OCI-M2 (cell line): ENCODE data around the gene ALDH1A3.

Experiments
- DNase-seq: peaks from one replicate; lab custom pipeline; 2025; ENCODE audit not compliant: unreplicated experiment; lab: John Stamatoyannopoulos, UW

The ALDH1A3 gene

DNA sequence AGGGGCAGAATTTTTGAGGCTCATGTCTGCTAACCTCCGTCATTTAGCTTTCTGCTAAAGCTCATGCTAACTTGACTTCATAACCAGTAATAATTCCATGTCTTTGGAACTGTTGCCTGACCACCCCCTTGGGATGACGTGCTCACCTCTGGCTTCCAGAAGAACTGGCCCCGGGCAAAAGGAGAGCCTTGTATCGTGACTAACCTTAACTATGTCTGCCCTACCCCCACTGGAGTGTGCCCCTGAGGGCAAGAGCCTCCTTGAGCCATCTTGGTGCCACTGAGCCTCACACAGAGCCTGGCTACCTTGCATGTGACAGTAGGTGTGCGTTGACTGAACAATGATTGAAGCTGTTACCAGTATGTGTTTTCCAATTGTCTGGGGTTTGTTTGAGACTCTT is 44.3 kb downstream of the ALDH1A3 start:
- DNase-seq, result no peak

GRCh38 chr15:100924436-100924835 is 44.8 kb downstream of the ALDH1A3 start:
- DNase-seq, result no peak

GRCh38 chr15:100925480-100925879 is 45.8 kb downstream of the ALDH1A3 start:
- DNase-seq, result no peak

GRCh38 chr15:100926258-100926657 is 46.6 kb downstream of the ALDH1A3 start:
- DNase-seq, result no peak

DNA sequence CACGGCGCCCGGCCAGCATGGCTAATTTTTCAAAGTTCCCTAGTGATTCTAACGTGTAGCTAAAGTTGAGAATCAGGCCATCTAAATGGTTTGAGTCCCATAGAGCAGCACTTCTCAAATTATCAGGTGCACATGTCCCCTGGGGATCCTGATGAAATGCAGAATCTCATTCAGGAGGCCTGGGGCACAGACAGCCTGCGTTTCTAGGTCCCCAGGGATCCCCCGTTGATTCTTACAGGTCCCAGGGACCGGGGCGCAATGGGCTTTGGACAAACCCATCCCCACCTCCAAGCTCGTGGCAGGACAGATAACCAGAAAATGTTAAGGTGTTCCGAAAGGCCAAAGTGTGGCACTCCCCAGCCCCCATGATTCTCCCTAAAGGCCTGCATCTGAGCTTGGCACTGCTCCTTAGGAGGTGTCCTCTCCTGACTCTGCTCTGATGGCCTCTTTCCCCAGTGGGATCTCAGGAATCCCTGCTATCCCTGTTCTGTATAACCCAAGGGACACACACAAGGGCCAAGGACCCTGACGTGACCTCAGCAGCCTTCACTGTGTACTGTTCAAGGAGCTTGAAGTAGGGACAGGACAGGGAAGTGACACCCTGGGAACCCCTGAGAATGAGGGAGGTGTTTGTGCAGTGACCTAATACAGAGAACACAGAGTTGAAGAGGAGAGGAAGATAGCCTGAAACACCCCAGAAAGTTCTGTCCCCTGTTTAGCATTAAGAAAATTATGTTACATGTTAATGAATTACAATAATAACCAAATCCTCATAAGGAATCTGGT is 47.5 kb downstream of the ALDH1A3 start:
- no peak for DNase-seq

DNA sequence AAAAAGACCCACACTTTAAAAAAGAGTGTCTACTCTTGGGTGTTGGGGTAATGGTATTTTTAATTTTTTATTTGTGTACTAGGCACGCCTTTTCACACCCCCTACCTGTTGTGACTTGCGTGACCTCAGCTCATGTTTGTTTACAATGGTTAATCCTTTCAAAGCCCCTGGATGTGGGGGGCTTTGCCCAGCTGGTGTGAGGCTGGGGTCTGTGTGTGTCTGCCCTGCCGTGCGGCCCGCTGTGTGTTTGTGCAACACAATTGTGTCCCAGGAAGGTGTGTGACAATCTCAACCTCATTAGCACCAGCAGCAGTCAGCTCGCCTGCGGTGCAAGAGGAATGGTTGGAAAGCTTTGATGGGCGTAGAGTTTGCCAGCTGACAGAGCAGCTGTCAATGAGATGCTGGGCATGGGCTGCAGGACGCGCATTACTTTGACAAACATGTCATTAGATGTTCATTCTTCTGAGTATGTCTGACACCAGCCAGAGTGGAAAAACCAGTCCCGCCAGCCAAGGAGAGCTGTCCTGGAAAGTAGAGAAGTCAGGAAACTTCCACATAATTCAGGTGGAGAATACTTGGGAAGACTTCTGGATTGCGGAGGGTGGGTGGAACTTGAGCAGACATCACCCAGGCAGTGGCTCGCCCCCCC is 49.1 kb downstream of the ALDH1A3 start:
- no peak for DNase-seq

DNA sequence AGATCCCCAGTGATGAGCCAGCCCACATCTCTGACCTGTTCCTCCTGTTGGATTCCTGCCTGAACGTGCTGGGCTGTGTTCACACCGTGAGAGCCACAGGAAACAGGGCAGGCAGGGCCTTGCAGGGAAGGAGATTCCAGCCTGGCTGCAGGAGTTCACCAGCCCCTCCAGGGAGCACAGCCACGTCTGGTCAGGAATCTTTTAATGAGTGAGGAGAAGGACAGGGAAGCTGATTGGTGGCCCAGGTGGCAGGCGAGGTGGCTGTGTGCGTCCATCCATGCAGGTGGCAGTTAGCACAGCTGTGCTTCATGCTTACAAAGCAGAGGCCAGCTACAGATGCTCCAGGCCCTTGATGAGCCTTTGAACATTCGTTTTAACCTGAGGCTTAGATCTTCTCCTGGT is 50.0 kb downstream of the ALDH1A3 start:
- DNase-seq, result no peak

DNA sequence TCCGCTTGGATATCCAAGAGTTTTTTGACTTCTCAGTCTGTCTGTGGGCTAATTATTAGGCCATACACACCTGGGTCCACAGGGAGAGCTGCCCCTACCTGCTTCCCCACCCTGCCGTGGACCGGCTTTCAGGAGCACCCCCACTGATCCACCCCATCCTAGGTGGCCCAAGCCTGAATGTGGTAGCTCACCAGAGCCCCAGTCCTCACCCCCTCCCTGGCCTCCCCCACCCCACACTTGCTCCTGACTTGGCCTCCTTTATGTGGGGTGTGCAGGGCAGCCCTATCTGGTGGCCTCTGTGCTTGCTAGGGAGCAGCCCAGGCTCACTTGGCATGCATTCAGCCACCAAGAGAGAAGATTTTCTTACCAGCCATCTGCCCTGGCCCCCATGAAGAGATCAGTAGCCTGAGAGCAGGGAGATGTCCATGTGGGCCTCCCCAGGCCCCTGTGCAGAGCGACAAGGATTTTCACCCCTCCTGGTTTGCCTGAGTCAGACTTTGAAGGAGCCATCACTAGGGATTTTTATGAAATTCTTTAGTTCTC is 50.7 kb downstream of the ALDH1A3 start:
- no peak for DNase-seq

DNA sequence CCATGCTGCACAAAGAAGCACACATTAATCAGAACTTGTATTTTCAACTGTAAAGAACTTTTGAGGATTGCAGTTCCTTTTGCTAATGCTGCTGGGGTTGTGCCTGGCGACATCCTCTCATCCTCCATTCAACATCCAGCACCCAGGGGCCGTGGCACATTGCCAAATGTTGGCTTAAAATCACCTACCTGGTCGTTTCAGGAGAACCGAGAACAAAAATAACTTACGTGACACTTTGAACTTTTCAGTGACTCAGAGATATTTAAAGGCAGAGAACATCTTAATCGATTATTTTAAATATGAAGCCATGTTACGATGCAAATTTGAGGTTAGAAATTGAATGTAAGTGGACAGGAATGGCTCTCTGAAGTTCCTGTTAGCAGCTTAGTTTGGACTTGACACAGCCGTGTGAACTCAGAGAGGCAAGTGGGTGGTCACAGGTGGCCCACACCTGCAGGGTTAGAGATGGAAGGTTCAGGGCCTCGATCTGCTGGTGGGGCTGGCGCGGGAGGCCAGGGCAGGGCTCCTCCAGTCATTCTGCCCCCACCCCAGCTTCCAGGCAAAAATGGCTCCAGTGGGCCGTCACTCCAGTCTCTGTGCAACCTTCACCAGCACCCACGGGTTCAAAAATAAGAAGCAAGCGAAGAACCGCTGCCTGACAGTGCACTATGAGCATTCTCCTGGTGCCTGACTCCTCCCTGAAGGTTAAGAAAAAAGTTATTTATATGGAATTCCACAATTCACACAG is 51.7 kb downstream of the ALDH1A3 start:
- no peak for DNase-seq

DNA sequence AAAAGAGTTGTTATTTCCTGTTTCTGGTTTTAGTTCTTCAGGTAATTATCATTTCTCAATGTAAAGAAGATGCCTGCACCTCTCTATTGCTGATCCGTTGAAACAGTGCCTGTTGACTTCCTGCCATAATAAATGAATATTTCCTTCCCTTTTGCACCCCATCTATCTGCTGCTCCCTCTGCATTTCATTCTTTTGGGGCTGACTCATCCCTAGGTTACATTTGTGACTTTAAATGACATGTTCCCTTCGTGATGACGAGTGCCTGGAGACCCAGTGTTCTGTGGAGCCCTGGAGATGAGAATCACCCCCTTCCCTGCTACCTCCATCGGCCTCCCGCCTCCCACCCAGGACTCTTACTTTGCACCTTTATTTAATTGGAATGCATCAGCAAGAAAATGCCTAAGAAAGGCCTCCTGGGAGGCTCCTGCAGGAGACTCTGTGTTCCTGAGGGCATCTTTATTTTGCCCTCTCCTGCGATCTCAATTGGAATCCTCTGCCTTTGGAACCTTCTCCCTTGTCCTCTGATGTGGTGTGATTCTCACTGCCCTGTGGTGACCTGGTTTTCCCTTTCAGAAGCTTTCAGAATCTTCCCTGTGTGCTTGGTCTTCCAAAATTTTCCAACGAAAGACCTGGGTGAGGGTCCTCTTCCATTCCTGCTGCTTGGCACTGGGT is 53.2 kb downstream of the ALDH1A3 start:
- no peak for DNase-seq

DNA sequence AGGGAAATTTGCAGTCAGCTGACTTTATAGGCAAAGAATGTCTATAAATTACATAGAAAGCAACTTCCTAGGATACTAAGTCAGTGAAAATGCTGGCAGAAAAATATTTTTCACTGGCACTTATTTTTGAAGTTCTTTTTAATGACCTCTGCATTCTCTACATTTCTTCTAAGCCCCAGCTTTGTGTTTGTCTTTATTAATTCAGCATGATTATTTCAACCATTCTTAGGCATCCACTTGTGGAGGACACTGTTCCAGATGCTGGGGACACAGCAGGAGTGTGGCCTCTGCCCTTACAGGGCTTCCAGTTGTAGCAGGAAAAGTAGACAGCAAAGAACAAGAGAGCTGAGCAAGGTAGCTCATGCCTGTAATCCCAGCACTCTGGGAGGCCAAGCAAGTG is 54.5 kb downstream of the ALDH1A3 start:
- DNase-seq, result no peak

- DNase-seq, result no peak
These were observed 55.1 kb downstream of the ALDH1A3 start for GRCh38 chr15:100934726-100935125.

DNA sequence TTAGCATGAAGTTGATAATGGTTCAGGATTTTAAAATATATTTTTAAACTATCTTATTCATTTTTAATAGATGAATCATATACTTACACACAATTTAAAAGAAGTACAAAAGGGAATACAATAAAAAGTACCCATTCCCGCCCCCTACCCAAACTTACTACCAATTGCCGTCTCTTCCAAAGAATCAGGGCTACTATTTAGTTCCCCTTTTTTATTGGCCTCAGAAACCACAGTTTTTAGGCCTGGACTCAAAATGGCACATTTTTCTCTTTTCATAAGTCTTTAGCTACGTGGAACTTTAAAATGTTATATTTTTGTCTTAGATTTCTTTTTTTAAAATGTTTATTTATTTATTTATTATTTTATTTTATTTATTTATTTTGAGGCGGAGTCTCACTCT is 57.5 kb downstream of the ALDH1A3 start:
- no peak for DNase-seq

- no peak for DNase-seq
These were observed 60.2 kb downstream of the ALDH1A3 start for GRCh38 chr15:100939791-100940190.

DNA sequence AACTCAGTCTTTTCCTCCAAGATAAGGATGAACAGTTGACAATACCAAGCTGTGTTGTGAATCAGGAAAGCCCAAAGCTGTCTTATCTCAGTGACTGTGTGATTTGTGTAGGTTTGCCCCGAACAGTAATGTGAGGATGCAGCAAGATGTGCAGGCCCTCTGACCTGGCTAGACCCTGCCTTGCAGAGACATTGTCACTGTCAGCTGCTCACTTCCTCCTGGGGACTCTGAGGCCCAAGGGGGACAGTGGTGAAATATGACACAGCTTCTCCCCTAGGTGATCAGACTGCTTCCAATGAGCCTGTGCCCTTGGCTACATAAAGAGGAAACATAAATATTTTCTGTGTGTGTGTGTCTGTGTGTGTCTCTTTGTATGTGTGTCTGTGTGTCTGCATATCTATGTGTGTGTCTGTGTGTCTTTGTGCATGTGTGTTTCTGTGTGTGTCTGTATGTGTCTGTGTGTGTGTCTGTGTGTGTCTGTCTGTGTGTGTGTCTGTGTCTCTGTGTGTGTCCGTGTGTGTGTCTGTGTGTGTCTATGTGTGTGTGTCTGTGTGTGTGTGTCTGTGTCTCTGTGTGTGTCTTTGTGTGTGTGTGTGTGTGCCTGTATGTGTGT is 61.2 kb downstream of the ALDH1A3 start:
- no peak for DNase-seq

DNA sequence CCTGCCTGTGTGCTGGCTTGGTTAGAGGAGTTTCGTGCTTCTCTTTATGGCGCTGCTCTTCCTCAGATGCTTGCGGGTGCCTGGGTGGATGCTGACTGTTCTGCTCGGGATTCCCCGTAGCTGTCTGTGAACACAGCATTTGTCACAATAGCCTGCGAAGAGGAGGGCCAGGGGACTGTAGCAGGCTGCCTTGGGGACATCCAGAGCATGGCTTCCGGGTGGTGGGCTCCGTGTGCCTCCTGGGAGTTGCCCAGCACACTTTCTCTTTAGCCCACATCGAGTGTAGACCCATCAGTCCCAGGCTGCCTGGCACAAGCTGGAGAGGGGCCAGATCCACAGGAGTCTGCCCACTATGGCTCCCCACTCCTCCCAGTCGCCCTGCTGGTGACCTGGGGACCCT is 61.9 kb downstream of the ALDH1A3 start:
- no peak for DNase-seq

DNA sequence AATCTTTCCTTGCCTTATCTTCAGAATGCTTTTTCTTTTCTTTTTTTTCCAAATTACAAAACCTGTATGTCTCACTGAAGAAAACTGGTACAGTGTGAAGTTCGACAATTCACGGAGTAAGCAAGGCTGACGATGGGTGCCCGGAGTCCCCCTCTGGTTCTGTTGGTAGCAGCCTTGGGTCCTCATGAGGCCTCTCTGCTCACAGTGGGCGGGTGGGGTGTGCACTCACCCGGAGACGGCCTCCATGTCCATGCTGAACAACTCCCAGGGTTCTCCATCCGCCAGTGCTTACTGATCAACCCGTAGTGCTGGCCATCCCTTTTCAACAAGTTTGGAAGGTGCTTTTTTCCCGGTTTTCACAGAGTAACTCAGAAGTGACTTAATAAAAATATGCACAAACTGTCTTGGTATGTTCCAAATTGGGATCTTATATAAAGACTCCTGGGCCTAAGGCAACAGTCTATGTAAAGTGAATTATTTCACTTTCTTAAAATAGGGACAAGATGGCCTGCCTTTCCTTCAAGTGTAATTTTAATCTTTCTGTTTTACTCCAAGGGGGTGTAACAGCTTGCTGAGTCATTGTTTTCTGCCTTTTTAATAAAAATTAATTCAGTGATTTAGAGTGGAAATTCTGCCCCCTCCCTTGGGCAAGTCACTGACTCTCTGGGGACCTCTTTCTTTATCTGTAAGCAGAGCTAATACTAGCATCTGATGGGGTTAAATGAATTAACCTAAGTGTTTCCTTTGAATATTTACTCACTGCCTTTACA is 63.2 kb downstream of the ALDH1A3 start:
- no peak for DNase-seq

DNA sequence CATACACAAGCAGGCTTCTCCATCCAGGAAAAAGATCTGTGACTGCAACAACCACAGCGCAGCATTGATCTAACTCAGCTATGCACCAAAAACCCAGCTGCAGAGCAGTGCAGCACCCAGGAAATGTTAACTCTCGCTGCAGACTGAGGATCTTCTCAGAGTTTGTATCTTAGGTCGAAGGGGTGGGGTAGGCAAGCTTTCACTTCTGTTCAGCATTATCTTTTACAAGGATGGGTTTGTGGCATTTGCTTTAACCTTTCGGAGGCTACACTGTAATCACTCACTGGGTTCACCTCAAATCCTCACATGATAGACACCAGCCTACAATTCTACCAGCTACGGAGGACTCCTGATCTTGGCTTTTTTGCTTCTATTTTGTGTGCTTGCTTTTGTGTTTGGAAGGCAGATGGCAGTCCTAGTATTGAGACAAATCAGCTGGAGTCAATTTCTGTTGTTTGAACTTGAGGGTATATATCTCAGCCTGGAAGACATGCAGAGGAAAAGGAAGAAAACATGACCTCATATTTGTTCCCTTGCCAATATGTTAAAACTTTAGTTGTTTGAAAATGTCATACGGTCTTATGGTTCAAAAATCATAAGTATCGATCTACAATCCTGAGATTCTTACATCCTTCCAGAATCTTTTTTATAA is 64.7 kb downstream of the ALDH1A3 start:
- no peak for DNase-seq

DNA sequence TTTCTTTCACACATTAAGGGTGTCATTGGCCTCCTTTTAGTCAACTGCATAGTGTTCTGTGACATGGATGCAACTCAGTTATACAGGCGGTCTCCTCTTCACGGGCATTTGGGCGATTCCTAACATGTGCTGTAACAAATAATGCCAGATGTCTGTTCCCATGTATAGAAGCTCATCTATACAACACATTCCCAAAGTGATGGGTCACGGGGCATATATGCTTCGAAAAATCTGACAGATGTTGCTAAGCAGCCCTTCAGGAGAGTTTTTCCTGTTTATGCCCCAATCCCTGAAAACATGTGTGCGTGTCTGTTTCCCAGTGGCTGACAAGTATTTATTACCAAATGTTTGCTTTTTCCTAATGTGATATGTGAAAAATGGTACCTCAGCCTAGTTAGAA is 65.4 kb downstream of the ALDH1A3 start:
- DNase-seq, result no peak
